SK-N-SH treated with all-trans-retinoic acid at 6 μM for 48 hours (cell line): ENCODE measurements around the gene OR4F6.

Experiments
- TSHZ2 ChIP-seq: fragments of 250-450 bp; sonication (Bioruptor Pico); IDR thresholded peaks from 2 replicates; pipeline ENCODE4 v1.5.0; 2020; ENCODE audit warnings: mild to moderate bottlenecking, moderate library complexity
- TF ChIP-seq, protein P1 (sequence below): fragments of 250-450 bp; sonication (Bioruptor Pico); IDR thresholded peaks from 2 replicates; pipeline ENCODE4 v1.5.1; 2020; ENCODE audit warnings: low read depth, mild to moderate bottlenecking, moderate library complexity

DNA sequence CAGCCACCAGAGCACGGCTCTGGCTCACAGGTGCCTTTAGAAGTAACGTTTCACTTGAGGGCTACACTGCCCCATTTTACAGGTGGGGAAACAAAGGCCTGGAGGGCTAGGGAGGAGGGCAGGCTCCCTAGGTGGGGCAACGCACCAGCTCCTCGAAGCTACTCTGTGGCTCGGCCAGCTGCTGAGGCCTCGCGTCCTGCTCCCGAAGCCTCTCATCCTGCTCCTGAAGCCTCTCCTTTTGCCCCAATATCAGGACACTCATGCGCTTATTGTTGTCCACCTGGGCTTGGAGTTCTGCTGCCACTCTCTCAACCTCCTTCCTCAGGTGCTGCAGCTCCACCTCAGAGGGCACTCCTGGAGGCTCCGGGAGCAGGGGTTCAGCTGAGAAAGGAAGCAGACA, 28.2 kb upstream of the OR4F6 start:
- TF ChIP-seq TSHZ2 (CRISPR knock-in tag): no peak
- TF ChIP-seq, protein P1, sequence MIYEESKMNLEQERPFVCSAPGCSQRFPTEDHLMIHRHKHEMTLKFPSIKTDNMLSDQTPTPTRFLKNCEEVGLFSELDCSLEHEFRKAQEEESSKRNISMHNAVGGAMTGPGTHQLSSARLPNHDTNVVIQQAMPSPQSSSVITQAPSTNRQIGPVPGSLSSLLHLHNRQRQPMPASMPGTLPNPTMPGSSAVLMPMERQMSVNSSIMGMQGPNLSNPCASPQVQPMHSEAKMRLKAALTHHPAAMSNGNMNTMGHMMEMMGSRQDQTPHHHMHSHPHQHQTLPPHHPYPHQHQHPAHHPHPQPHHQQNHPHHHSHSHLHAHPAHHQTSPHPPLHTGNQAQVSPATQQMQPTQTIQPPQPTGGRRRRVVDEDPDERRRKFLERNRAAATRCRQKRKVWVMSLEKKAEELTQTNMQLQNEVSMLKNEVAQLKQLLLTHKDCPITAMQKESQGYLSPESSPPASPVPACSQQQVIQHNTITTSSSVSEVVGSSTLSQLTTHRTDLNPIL (CRISPR knock-in tag): no peak
